Hematopoietic multipotent progenitor cell treated with erythropoietin and hydrocortisone succinate and interleukin-3 and kit ligand, for 4 days (in vitro differentiated cells): Measurements from ENCODE around the gene INPP1.

Source experiments
- DNase-seq: peaks from one replicate; pipeline ENCODE4 v3.0.0-alpha.2; 2015

The INPP1 gene

GRCh38 chr2:190412966-190413365, 69.6 kb downstream of the INPP1 start:
- DNase-seq, result no peak

- DNase-seq, result peak; percentile 54
These were observed 70.0 kb downstream of the INPP1 start for GRCh38 chr2:190413421-190413820.

GRCh38 chr2:190415251-190415650, 71.9 kb downstream of the INPP1 start:
- no peak for DNase-seq

GRCh38 chr2:190415794-190416775, 72.7 kb downstream of the INPP1 start:
- peak; percentile 53 for DNase-seq

- no peak for DNase-seq
These were observed 73.9 kb downstream of the INPP1 start for GRCh38 chr2:190417045-190417842.

GRCh38 chr2:190418727-190419126, 75.3 kb downstream of the INPP1 start:
- no peak for DNase-seq

GRCh38 chr2:190420801-190421200, 77.4 kb downstream of the INPP1 start:
- no peak for DNase-seq
